Cardiac fibroblast (primary cell): ENCODE measurements around the gene CEP44.

ENCODE experiments used
- DNase-seq, 2 donors: peaks; one replicate each; pipeline versions ENCODE4 v3.0.0 to v3.0.0-alpha.2; 2010; ENCODE audit warnings: low read depth in 2 of 2
- H3K4me3 ChIP-seq, 2 donors: replicated peaks in 1 of 2; 1 replicate in 1 of 2; 2 replicates in 1 of 2; pipeline ENCODE4 v1.5.1; 2011; ENCODE audit warnings: low read depth in 2 of 2, low read length in 2 of 2, mild to moderate bottlenecking in 2 of 2, moderate library complexity in 1 of 2
- TF ChIP-seq, protein P1 (sequence below): IDR thresholded peaks from one replicate; pipeline ENCODE4 v1.5.1; 2011; ENCODE audit warnings: low read depth, mild to moderate bottlenecking, low read length, inconsistent platforms

CEP44 gene

DNA sequence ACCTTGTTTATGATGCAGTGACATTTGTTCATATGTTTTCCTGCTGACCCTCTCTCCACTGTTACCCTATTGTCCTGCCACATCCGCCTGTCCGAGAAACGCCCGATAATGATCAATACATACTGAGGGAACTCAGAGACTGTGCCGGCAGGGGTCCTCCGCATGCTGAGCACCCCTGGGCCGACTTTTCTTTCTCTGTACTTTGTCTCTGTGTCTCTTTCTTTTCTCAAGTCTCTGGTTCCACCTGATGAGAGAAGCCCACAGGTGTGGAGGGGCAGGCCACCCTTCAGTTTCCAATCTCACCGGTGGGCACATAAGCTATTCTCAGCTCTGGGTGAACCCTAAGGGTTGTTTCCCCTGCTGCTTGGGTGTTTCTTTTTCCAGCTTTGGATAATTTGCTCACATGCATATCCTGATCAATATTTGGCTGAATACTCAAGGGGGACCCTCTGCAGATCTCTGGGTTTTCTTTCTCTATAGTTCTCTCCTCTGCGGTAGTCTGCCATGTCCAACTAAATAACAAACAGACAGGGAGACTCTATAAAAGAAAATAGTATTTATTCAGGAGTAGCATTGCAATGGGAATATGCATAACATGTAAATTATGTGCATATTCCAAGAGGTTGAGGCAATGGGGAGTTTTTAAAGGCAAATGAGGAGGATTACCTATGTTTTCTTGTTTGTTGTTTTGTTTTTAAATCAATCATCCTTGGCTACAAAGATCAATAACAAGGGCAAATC, 97.2 kb downstream of the CEP44 start:
- H3K4me3 ChIP-seq = no peak overlapping the region
- no peak for DNase-seq
- TF ChIP-seq, protein P1, sequence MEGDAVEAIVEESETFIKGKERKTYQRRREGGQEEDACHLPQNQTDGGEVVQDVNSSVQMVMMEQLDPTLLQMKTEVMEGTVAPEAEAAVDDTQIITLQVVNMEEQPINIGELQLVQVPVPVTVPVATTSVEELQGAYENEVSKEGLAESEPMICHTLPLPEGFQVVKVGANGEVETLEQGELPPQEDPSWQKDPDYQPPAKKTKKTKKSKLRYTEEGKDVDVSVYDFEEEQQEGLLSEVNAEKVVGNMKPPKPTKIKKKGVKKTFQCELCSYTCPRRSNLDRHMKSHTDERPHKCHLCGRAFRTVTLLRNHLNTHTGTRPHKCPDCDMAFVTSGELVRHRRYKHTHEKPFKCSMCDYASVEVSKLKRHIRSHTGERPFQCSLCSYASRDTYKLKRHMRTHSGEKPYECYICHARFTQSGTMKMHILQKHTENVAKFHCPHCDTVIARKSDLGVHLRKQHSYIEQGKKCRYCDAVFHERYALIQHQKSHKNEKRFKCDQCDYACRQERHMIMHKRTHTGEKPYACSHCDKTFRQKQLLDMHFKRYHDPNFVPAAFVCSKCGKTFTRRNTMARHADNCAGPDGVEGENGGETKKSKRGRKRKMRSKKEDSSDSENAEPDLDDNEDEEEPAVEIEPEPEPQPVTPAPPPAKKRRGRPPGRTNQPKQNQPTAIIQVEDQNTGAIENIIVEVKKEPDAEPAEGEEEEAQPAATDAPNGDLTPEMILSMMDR = no peak

DNA sequence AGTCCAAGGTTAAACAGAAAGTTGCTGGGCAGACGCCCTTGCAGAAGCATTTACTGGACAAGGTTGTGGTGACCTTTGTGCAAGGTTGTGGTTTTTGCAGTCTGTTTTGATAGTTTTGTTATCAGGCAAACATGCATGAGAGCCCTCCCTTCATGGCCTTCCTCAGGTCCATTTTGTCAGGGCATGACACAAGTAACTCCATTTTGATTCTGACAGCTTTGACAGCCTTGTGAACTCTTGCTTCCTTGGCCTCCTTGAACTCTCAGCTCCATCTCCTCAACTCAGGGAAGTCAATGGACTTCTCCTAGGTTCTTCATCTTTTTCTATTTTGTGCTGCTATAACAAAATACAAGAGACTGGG, 97.7 kb downstream of the CEP44 start:
- DNase-seq = no peak
- TF ChIP-seq, protein P1 = no peak
- H3K4me3 ChIP-seq = no peak overlapping the region
